HG03025 (cell line): ENCODE measurements around the gene CNST.
A peak's percentile ranks its signal among the peaks of the same experiment; 100 is the strongest.
"Not testable (repeated sequence)": the region's sequence is repeated elsewhere in the genome, so short reads cannot be mapped to it uniquely, and the experiment has no call there.

Source experiments
- ATAC-seq: cut with Tn5 transposase; IDR thresholded peaks from one replicate; pipeline ENCODE4 v1.9.1; 2021; ENCODE audit warnings: mild to moderate bottlenecking, moderate library complexity; ENCODE audit not compliant: unreplicated experiment, low FRiP score

Gene CNST

GRCh38 chr1:246617156-246617555, 50.9 kb downstream of the CNST start:
- ATAC-seq, result no peak

GRCh38 chr1:246617768-246618167, 51.5 kb downstream of the CNST start:
- no peak for ATAC-seq

GRCh38 chr1:246618240-246618808, 52.1 kb downstream of the CNST start:
- no peak for ATAC-seq

- ATAC-seq, result no peak
Observed at GRCh38 chr1:246622035-246622652, 55.9 kb downstream of the CNST start.

- ATAC-seq, result no peak
Observed at GRCh38 chr1:246624091-246624490, 57.8 kb downstream of the CNST start.

GRCh38 chr1:246629030-246629429, 62.8 kb downstream of the CNST start:
- peak; percentile 91 for ATAC-seq

- ATAC-seq, result no peak
Observed at GRCh38 chr1:246629976-246630375, 63.7 kb downstream of the CNST start.

- ATAC-seq, result no peak
Observed at GRCh38 chr1:246631426-246631825, 65.2 kb downstream of the CNST start.

- ATAC-seq, result no peak
Observed at GRCh38 chr1:246632281-246633168, 66.3 kb downstream of the CNST start.

GRCh38 chr1:246634659-246635058, 68.4 kb downstream of the CNST start:
- ATAC-seq, result not testable (repeated sequence)

- ATAC-seq, result no peak
Observed at GRCh38 chr1:246638941-246639655, 72.8 kb downstream of the CNST start.

- ATAC-seq, result no peak
Observed at GRCh38 chr1:246639732-246640131, 73.5 kb downstream of the CNST start.

GRCh38 chr1:246640747-246641146, 74.5 kb downstream of the CNST start:
- ATAC-seq, result no peak

GRCh38 chr1:246641394-246641793, 75.1 kb downstream of the CNST start:
- ATAC-seq, result no peak

GRCh38 chr1:246642719-246643118, 76.5 kb downstream of the CNST start:
- ATAC-seq, result no peak

- no peak for ATAC-seq
Observed at GRCh38 chr1:246647113-246647512, 80.9 kb downstream of the CNST start.

GRCh38 chr1:246647513-246647912, 81.3 kb downstream of the CNST start:
- no peak for ATAC-seq

- no peak for ATAC-seq
Observed at GRCh38 chr1:246651012-246651695, 84.9 kb downstream of the CNST start.

- no peak for ATAC-seq
Observed at GRCh38 chr1:246658567-246658966, 92.3 kb downstream of the CNST start.

- ATAC-seq, result no peak
Observed at GRCh38 chr1:246659594-246660140, 93.4 kb downstream of the CNST start.
